Transverse colon (tissue), 4 donors: ENCODE results near the gene CD300LG.
"Not testable (repeated sequence)": the region's sequence is repeated elsewhere in the genome, so short reads cannot be mapped to it uniquely, and the experiment has no call there.

ENCODE experiments used
- CTCF ChIP-seq, 5 experiments: fragments of 200-600 bp in 3 of 5; fragments of 450-650 bp in 2 of 5; sonication (generic) in 3 of 5; IDR thresholded peaks; 1 replicate in 2 of 5; 2 replicates in 3 of 5; pipeline ENCODE4 v1.5.1; 2016 to 2017; ENCODE audit warnings: antibody characterized with exemption in 5 of 5, inconsistent platforms in 3 of 5, mild to moderate bottlenecking in 2 of 5, moderate library complexity in 1 of 5
- POLR2A ChIP-seq: fragments of 450-650 bp; IDR thresholded peaks from one replicate; pipeline ENCODE4 v1.6.1; 2016; ENCODE audit warnings: antibody characterized with exemption, mild to moderate bottlenecking, moderate library complexity
- POLR2AphosphoS5 ChIP-seq, 3 donors: sonication (generic); formaldehyde crosslinking; IDR thresholded peaks; one replicate each; pipeline ENCODE4 v1.6.1; 2016; ENCODE audit warnings: antibody characterized with exemption in 3 of 3

GRCh38 chr17:43869031-43869430 is 22.1 kb downstream of the CD300LG start:
- not testable (repeated sequence) for TF ChIP-seq POLR2A; CTCF (IDR thresholded peaks at IDR 0.05); POLR2AphosphoS5 (IDR thresholded peaks at IDR 0.05)
